ENCODE data around the gene ARHGAP15.

- TF ChIP-seq EP300 (IDR thresholded peaks at IDR 0.05; ENCODE audit: borderline replicate concordance) (no peak), CEBPB (IDR thresholded peaks at IDR 0.05) (no peak), TCF12 (IDR thresholded peaks at IDR 0.05; ENCODE audit: low read depth) (no peak), MAX (IDR thresholded peaks at IDR 0.05) (no peak), TAF1 (IDR thresholded peaks at IDR 0.05; ENCODE audit: low read depth) (no peak), NFIC (IDR thresholded peaks at IDR 0.05) (no peak), ZBTB7A (IDR thresholded peaks at IDR 0.05; ENCODE audit: low read depth) (no peak), RAD21 (IDR thresholded peaks at IDR 0.05; ENCODE audit: low read depth) (no peak)
Observed at GRCh38 chr2:143802242-143802641, 673.0 kb downstream of the ARHGAP15 start.

Data from Ishikawa (cell line).